GM21367 (cell line): ENCODE measurements around the gene LRRFIP1.

Source experiments
- ATAC-seq: cut with Tn5 transposase; IDR thresholded peaks from one replicate; pipeline ENCODE4 v1.9.1; 2021; ENCODE audit not compliant: unreplicated experiment

Gene LRRFIP1

DNA sequence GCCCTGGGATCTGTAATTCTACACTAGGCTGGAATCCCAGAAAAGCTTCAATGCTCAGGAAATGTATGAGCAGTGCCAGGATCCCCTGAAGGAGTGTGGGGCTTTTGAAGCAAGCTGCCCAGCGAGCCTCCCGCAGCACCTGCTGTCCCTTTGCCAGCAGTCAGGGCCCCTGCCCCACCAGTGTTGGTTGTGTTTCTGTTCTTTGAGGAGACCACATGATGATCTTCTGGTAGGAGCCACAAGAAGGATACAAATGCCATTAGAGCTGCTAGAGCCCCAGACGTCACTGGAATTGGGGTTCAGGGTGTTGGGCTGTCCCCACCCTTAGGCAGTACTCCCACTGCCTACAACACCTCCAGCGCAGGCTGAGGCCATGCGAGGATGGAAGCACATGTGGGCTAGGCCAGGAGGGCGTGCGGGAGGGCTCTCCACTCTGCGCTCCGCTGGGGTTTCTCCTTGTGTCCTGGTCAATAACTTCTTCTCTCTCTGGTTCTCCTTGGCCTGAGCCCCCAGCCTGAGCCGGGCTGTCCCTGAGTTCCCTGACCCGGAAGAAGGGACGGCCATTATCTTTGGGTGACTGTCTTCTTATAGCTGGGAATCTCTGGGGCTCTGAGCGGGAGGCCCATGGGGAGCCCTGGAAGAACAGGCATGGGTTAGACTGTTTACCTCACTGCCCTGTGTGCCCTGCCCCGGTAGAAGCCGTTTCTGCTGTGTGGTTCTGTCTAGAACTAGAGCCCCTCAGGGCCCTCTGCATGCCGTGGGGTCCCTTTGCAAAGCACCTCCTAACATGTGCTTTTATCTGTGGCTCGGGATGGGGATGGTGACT lies 73.9 kb downstream of the LRRFIP1 start:
- no peak for ATAC-seq

- no peak for ATAC-seq
Observed at GRCh38 chr2:237701859-237702390, 74.5 kb downstream of the LRRFIP1 start.

GRCh38 chr2:237702441-237703391 lies 75.3 kb downstream of the LRRFIP1 start:
- ATAC-seq, result no peak

DNA sequence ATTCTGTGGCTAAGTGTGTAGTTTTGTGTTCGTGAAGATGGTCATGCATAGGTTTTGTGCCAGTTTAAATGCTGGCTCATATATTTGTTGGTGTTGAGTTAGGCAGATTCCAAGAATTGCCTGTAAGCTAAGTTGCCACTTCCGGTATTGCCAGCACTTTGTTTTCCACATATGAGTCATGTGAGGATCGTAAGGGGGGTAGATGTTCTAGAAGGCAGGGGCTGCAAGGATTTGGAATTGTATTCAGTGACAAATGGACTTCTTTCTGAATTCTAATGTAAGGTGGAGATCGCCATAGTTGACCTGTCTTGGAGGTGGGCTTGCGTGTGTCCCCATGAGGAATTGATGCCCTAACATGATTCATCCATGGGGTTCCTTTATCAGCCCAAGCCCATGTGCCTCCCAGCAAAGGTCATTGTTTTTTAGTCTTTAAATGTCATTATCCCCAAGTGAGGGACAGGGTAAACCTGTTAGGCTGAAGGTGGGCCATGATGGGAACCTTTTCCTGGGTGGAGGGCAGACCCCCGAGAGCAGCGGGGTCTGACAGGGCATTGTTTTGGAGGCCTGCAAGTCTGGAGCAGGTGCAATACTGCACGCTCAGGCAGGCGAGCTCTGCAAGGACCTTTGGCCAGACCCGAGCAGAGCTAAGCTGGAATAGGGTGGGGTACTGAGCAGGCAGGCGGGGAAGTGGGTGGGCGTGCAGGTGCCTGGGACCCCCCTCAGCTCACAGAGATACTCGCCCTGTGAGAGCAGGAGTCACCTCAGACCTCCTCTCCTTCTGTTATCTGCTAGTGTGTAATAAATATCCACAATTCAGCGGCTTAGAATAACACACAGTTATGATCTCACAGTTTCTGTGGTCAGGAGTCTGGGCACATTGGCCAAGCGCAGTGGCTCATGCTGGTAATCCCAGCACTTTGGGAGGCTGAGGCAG lies 77.4 kb downstream of the LRRFIP1 start:
- ATAC-seq, result no peak

DNA sequence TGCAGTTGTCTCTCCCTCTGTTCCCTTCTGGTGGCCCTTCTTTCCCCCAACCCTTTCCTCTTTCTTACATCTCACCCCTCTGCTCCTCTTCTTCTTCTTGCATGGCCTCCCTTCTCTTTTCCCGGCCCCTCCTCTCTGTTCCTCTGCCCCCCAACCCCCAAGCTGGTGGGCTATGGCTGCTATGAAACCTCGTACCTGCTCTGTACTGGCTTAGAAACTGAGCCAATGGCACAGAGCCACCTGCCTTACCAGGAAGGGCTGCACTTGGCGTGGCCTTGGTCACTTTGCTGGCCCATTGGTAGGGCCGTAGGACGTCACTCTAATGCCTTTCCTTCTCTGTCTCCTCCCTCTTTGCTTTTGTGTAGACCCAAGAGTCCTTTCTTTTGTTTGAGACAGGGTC lies 78.9 kb downstream of the LRRFIP1 start:
- no peak for ATAC-seq

DNA sequence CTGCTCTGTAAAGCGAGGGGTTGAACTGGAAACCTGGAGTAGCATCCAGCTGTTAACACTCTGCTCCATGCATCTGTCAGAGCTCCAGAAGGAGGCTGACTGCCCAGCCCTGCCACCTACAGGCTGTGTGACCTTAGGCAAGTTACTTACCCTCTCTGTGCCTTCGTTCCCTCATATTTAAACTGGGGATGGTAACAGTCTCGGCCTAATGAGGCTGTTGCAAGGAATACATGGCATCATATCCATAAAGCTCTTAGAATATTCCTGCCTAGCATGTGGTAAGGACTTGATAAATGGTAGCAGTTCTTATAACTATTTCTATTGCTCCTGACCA lies 80.6 kb downstream of the LRRFIP1 start:
- ATAC-seq, result no peak

DNA sequence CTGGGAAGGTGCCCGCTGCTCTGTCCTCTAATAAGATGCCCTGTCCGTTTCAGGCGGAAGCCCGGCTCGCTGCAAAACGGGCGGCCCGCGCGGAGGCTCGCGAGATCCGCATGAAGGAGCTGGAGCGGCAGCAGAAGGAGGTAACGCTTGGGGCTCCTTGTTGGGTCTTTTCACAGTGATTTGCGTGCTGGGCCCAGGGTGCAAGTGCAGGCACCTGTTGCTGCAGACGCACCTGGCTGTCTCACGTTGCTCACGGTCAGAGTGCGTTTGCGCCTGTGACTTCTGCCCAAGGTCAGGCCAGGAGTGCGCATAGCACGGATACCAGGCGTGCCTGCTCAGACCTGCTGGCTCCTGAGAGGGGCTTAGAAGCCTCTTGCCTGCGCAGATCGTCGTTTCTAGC lies 81.1 kb downstream of the LRRFIP1 start:
- ATAC-seq, result no peak

DNA sequence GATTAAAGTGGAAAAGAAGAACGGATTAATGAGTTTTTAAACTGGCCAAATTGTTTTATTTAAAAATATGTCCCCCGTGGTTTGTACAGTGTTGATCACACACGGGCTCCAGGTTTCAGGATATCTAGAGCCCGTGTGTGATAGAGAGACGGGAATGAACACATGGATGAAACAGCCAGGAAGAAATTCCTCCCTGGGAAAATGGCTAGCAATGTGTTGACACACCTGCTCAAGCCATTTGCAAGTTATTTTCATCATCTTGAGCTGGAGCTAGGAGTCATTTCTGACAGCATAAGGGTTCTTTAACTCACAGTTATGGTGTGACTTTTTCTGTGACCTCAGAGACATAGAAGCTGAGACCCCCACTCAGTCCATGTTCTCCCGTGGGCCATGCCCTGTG lies 81.6 kb downstream of the LRRFIP1 start:
- no peak for ATAC-seq

DNA sequence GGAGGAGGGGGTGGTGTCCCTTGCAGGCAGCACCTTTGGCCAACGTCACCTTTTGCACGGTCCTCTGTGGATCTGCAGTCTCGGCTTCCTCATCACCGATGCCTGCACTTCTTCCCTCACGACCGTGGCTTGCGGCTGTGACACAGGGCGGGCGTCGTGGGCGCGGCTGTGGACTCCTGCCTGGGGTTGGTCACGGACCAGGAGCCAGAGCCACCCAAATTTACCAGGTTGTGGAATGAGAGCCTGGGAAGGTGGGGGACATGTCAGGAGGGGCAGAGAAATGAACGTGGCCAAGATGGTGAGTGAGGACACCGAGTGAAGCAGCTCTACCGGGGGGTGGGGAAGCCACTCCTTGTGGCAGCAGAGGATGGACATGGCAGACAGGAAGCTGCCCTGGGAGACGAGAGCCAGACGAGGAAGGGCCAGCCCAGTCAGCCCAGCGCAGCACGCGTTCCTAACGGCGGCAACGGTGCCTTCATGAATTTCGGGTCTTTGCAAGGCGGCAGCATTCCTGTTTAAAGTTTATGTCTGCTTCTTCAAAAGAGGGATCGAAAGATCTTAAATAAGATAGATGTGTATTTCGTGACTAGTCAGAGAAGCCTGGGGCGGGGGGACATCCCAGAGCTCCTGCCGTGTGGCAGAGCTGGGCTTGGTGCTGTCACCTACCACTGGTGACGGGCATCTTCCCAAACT lies 84.2 kb downstream of the LRRFIP1 start:
- no peak for ATAC-seq

- no peak for ATAC-seq
Observed at GRCh38 chr2:237712477-237713377, 85.3 kb downstream of the LRRFIP1 start.

DNA sequence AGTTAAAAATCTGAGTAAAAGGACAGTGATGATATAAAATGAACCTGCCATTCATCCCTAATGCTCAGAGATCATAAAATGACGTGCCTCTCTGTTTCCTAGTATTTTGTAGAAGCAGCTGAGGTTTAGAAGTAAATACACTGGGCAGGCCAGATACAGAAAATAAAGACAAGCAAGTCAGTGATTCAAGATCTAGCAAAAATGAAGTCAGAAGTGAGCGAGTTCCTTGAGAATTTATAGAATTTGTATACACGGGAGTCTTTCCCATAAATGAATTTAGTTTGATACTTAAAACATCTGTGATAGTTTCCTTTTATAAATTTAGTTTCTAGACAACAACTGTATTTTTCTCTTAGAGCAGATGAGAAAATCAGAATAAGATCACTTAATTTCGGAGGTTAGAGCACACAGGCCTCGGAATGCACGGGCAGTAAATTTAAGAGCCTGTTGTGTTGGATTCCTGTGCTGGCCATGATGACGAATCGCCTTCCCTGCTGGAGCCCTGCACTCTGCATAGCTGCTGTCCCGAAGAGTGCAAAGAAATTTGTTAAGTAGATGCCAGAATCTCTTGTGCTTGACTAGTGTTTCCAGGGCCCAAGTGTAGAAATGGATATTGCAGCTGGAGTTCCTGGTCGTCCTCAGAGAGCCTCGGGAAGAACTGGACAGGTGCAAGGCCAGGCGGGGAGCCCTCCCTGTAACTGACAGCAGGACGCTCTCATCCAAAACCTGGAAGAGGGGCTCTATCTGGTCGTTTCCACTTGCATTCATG lies 87.5 kb downstream of the LRRFIP1 start:
- ATAC-seq, result no peak

DNA sequence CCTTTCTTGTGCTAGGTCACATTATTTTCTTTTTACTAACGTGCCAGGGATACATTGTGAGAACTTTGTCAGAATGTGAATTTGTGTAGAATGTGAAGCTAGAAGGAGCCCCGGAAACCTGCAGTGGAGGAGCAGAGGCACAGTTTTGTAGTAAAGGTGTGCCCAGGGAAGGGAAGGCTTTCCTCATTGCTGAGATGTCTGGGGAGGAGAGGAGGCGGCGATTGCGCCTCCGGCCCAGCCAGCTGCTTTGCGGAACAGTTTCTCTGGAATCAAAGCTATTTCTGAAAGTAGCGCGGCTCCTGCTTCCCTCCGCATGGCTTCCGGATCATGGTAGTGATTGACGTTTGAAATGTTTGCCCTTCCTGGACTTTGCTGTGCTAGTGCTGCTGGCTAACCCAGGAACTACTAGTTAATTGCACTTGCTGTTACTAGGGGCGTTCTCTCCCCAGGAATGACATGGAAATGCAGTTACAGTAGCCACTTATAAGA lies 88.1 kb downstream of the LRRFIP1 start:
- ATAC-seq, result no peak

DNA sequence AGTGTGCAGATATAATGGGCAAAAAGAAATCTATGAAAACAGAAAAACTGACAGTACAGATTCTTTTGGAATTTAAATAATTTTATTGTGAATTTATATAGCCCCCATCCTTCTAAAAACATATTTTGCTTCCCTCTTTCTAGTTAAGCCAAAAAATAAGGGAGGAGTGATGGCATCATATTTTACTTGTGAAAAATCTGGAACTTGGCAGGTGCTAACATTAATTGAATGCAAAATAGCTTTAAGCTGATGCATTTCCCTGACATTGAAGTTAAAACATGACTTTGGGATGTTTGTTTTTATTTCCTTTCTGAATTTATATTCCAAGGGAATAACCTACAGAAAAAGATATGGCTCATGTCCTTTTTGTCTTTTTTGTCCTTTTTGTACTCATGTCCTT lies 88.6 kb downstream of the LRRFIP1 start:
- no peak for ATAC-seq

- ATAC-seq, result no peak
Observed at GRCh38 chr2:237717366-237718276, 90.2 kb downstream of the LRRFIP1 start.

GRCh38 chr2:237718277-237718634 lies 90.9 kb downstream of the LRRFIP1 start:
- no peak for ATAC-seq

DNA sequence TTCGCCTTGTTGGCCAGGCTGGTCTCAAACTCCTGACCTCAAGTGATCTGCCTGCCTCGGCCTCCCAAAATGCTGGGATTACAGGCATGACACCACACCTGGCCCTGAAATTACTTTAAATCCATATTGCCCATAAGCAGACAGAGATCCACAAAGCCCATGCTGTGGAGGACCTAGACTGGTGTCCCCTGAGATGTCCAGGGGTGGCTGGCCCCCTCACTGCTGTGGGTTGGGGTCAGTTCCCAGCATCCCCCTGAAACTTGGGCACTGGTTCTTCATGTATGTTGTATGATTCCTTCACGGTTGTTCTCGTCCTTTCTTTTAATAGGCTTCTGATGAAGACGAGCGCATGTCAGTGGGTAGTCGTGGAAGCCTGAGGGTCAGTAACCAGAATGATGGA lies 93.1 kb downstream of the LRRFIP1 start:
- no peak for ATAC-seq

GRCh38 chr2:237720957-237721356 lies 93.6 kb downstream of the LRRFIP1 start:
- no peak for ATAC-seq
